Activated B cell treated with CpG ODN at 0.5 μM for 24 hours (primary cell): Measurements from ENCODE around the gene CYP17A1. TPM values are rescaled to one million over a fixed set of nuclear protein-coding genes. Genes with fewer than 3 reads are reported as not detected.

Experiments
- ATAC-seq: fragments of 200-7000 bp; cut with Tn5 transposase; one replicate; pipeline ENCODE4 v1.10.0; 2021; ENCODE audit warnings: low read depth, mild to moderate bottlenecking, moderate library complexity
- CTCF ChIA-PET: fragments of 350-600 bp; sonication (Branson Sonifier 250); formaldehyde crosslinking; loops from one replicate; lab custom pipeline; 2021; ENCODE audit warnings: antibody characterized with exemption; lab: Charles Lee
- POLR2A ChIA-PET: fragments of 350-600 bp; sonication (Branson Sonifier 250); formaldehyde crosslinking; loops from one replicate; lab custom pipeline; 2021; ENCODE audit warnings: antibody characterized with exemption; lab: Charles Lee
- DNase-seq: peaks from one replicate; pipeline ENCODE4 v3.0.0; 2022
- H3K27ac Mint-ChIP-seq: one replicate; pipeline ENCODE4 v1.8.0; 2020; ENCODE audit warnings: mixed read lengths
- H3K27me3 Mint-ChIP-seq: one replicate; pipeline ENCODE4 v1.8.0; 2021; ENCODE audit warnings: mixed read lengths
- H3K36me3 Mint-ChIP-seq: one replicate; pipeline ENCODE4 v1.8.0; 2021; ENCODE audit warnings: low read depth, mixed read lengths
- H3K4me1 Mint-ChIP-seq: one replicate; pipeline ENCODE4 v1.8.0; 2021; ENCODE audit warnings: mixed read lengths
- H3K4me3 Mint-ChIP-seq: one replicate; pipeline ENCODE4 v1.8.0; 2020; ENCODE audit warnings: mild to moderate bottlenecking, mixed read lengths
- H3K9me3 Mint-ChIP-seq: one replicate; pipeline ENCODE4 v1.8.0; 2020; ENCODE audit warnings: mixed read lengths
- CTCF ChIP-seq: fragments of 200-600 bp; IDR thresholded peaks from one replicate; pipeline ENCODE4 v1.8.0; 2022; ENCODE audit warnings: antibody characterized with exemption, mild to moderate bottlenecking
- intact Hi-C: fragments of 100-400 bp; cut with micrococcal nuclease; formaldehyde crosslinking; loops from one replicate; pipeline ENCODE4 v1.15.1; 2024
- total RNA-seq: library from RNA; stranded (reverse); gene quantifications from 2 replicates; pipeline ENCODE4 v1.2.3, GENCODE V29; 2022

The CYP17A1 gene
- total RNA-seq, 1 donor from 2014 or later: not detected

GRCh38 chr10:102804382-102805055, 32.7 kb downstream of the CYP17A1 start:
- Mint-ChIP-seq H3K4me1 (peaks cover 33% of the 10 kb centered on the region), H3K4me3 (no peak overlapping the region), H3K9me3 (no peaks in the 10 kb centered on the region), H3K27ac (no peak overlapping the region), H3K36me3 (peaks cover 60% of the 10 kb centered on the region), H3K27me3 (no peaks in the 10 kb centered on the region)
- ChIA-PET POLR2A (no interaction called here), CTCF (no interaction called here)
- TF ChIP-seq CTCF: no peak
- intact Hi-C loops: no loop called here
- ATAC-seq: no peak
- no peak for DNase-seq

- POLR2A ChIA-PET: interaction anchor here (0.6 to 0.8 kb wide), 2 partner anchors 15 to 21 kb away, joined by 3 to 5 read pairs; no protein-coding TSS in a partner anchor
- no peak overlapping the region for H3K4me3 Mint-ChIP-seq
These were observed 34.2 kb downstream of the CYP17A1 start for GRCh38 chr10:102802920-102803534.

GRCh38 chr10:102801978-102802377, 35.2 kb downstream of the CYP17A1 start:
- H3K27me3 Mint-ChIP-seq: no peaks in the 10 kb centered on the region
- peaks cover 67% of the 10 kb centered on the region for H3K36me3 Mint-ChIP-seq
- TF ChIP-seq CTCF: no peak
- no peak for ATAC-seq
- H3K9me3 Mint-ChIP-seq: no peaks in the 10 kb centered on the region
- intact Hi-C loops: no loop called here
- CTCF ChIA-PET: no interaction called here
- peak overlapping the region; percentile 24 for H3K4me3 Mint-ChIP-seq
- H3K4me1 Mint-ChIP-seq: peaks cover 41% of the 10 kb centered on the region
- H3K27ac Mint-ChIP-seq: peak overlapping the region; percentile 67
- POLR2A ChIA-PET: no interaction called here
- DNase-seq: no peak

More at GRCh38 chr10:102802920-102803534, 34.2 kb downstream of the CYP17A1 start:
- ATAC-seq (peak; percentile 67), DNase-seq (no peak)
- Mint-ChIP-seq H3K27me3 (no peaks in the 10 kb centered on the region), H3K4me1 (peaks cover 33% of the 10 kb centered on the region), H3K9me3 (no peaks in the 10 kb centered on the region), H3K36me3 (peaks cover 63% of the 10 kb centered on the region), H3K27ac (peak overlapping the region; percentile 67)
- intact Hi-C loops: no loop called here
- CTCF ChIA-PET: no interaction called here
- no peak for TF ChIP-seq CTCF

GRCh38 chr10:102801496-102801895, 35.7 kb downstream of the CYP17A1 start:
- intact Hi-C loops: no loop called here
- peaks cover 46% of the 10 kb centered on the region for H3K4me1 Mint-ChIP-seq
- H3K27me3 Mint-ChIP-seq: no peaks in the 10 kb centered on the region
- no peak overlapping the region for H3K4me3 Mint-ChIP-seq
- ChIA-PET CTCF (no interaction called here), POLR2A (no interaction called here)
- DNase-seq (no peak), ATAC-seq (no peak)
- H3K27ac Mint-ChIP-seq: peak overlapping the region; percentile 1
- no peak for TF ChIP-seq CTCF
- H3K36me3 Mint-ChIP-seq: peaks cover 63% of the 10 kb centered on the region
- H3K9me3 Mint-ChIP-seq: no peaks in the 10 kb centered on the region

- H3K4me1 Mint-ChIP-seq: peaks cover 53% of the 10 kb centered on the region
- DNase-seq: no peak
- peaks cover 61% of the 10 kb centered on the region for H3K36me3 Mint-ChIP-seq
- peak overlapping the region; percentile 1 for H3K27ac Mint-ChIP-seq
- intact Hi-C loops: no loop called here
- no peak for TF ChIP-seq CTCF
- no peak for ATAC-seq
- no peaks in the 10 kb centered on the region for H3K27me3 Mint-ChIP-seq
- CTCF ChIA-PET: no interaction called here
- POLR2A ChIA-PET: no interaction called here
- no peak overlapping the region for H3K4me3 Mint-ChIP-seq
- no peaks in the 10 kb centered on the region for H3K9me3 Mint-ChIP-seq
These were observed 36.4 kb downstream of the CYP17A1 start for GRCh38 chr10:102800611-102801335.
